Endothelial cell (in vitro differentiated cells): Measurements from ENCODE around the gene TXNDC17. TPM values are rescaled to one million over a fixed set of nuclear protein-coding genes. Genes with fewer than 3 reads are reported as not detected.

ENCODE experiments used
- DNase-seq: peaks from one replicate; pipeline ENCODE4 v3.0.0; 2021; ENCODE audit warnings: low spot score
- H3K27ac Mint-ChIP-seq: one replicate; pipeline ENCODE4 v1.8.0; 2021; ENCODE audit warnings: mixed read lengths, inconsistent platforms; ENCODE audit not compliant: unreplicated experiment
- H3K27me3 Mint-ChIP-seq: one replicate; pipeline ENCODE4 v1.8.0; 2021; ENCODE audit warnings: mild to moderate bottlenecking, moderate library complexity, mixed read lengths, inconsistent platforms; ENCODE audit not compliant: unreplicated experiment
- H3K36me3 Mint-ChIP-seq: one replicate; pipeline ENCODE4 v1.8.0; 2021; ENCODE audit warnings: mild to moderate bottlenecking, low read depth, mixed read lengths, inconsistent platforms; ENCODE audit not compliant: unreplicated experiment
- H3K4me1 Mint-ChIP-seq: one replicate; pipeline ENCODE4 v1.8.0; 2021; ENCODE audit warnings: mild to moderate bottlenecking, mixed read lengths, inconsistent platforms; ENCODE audit not compliant: unreplicated experiment
- H3K4me3 Mint-ChIP-seq: one replicate; pipeline ENCODE4 v1.8.0; 2021; ENCODE audit warnings: mild to moderate bottlenecking, mixed read lengths, inconsistent platforms; ENCODE audit not compliant: unreplicated experiment
- H3K9me3 Mint-ChIP-seq: one replicate; pipeline ENCODE4 v1.8.0; 2021; ENCODE audit warnings: mixed read lengths, inconsistent platforms; ENCODE audit not compliant: unreplicated experiment
- CTCF ChIP-seq: fragments of 200-600 bp; sonication (generic); IDR thresholded peaks from one replicate; pipeline ENCODE4 v1.5.0; 2021; ENCODE audit warnings: antibody characterized with exemption; ENCODE audit not compliant: unreplicated experiment
- total RNA-seq: library from RNA; stranded (reverse); fragmentation: NEBNext Ultra II Directional; extraction: Animal tissue kit (Norgen Biotek cat#: 25700); gene quantifications from one replicate; pipeline ENCODE4 v1.2.1, GENCODE V29; 2021; ENCODE audit not compliant: unreplicated experiment

The TXNDC17 gene
- total RNA-seq, 1 donor from 2014 or later, result 94.2 TPM

GRCh38 chr17:6677158-6677831, 36.4 kb downstream of the TXNDC17 start:
- Mint-ChIP-seq H3K36me3 (no peaks in the 10 kb centered on the region), H3K4me3 (no peak overlapping the region), H3K27me3 (no peaks in the 10 kb centered on the region), H3K4me1 (peaks cover 14% of the 10 kb centered on the region), H3K27ac (no peak overlapping the region), H3K9me3 (no peaks in the 10 kb centered on the region)
- no peak for DNase-seq
- no peak for TF ChIP-seq CTCF

- no peaks in the 10 kb centered on the region for H3K36me3 Mint-ChIP-seq
- H3K4me1 Mint-ChIP-seq, result peaks cover 14% of the 10 kb centered on the region
- no peak for TF ChIP-seq CTCF
- DNase-seq, result no peak
- H3K4me3 Mint-ChIP-seq, result no peak overlapping the region
- no peak overlapping the region for H3K27ac Mint-ChIP-seq
- no peaks in the 10 kb centered on the region for H3K9me3 Mint-ChIP-seq
- H3K27me3 Mint-ChIP-seq, result no peaks in the 10 kb centered on the region
Measured at GRCh38 chr17:6677946-6678345, 37.1 kb downstream of the TXNDC17 start.

GRCh38 chr17:6679241-6679640, 38.4 kb downstream of the TXNDC17 start:
- no peaks in the 10 kb centered on the region for H3K9me3 Mint-ChIP-seq
- H3K36me3 Mint-ChIP-seq, result no peaks in the 10 kb centered on the region
- DNase-seq, result no peak
- H3K27ac Mint-ChIP-seq, result no peak overlapping the region
- no peaks in the 10 kb centered on the region for H3K27me3 Mint-ChIP-seq
- H3K4me3 Mint-ChIP-seq, result no peak overlapping the region
- peaks cover 17% of the 10 kb centered on the region for H3K4me1 Mint-ChIP-seq
- TF ChIP-seq CTCF, result no peak

- Mint-ChIP-seq H3K36me3 (no peaks in the 10 kb centered on the region), H3K27ac (no peak overlapping the region), H3K4me3 (no peak overlapping the region), H3K9me3 (no peaks in the 10 kb centered on the region), H3K4me1 (peaks cover 19% of the 10 kb centered on the region), H3K27me3 (peaks cover 1% of the 10 kb centered on the region)
- TF ChIP-seq CTCF, result no peak
- no peak for DNase-seq
Measured at GRCh38 chr17:6681176-6681575, 40.3 kb downstream of the TXNDC17 start.

GRCh38 chr17:6681671-6682070, 40.8 kb downstream of the TXNDC17 start:
- no peak for DNase-seq
- H3K9me3 Mint-ChIP-seq, result no peaks in the 10 kb centered on the region
- TF ChIP-seq CTCF, result no peak
- peaks cover 19% of the 10 kb centered on the region for H3K4me1 Mint-ChIP-seq
- H3K4me3 Mint-ChIP-seq, result no peak overlapping the region
- no peaks in the 10 kb centered on the region for H3K36me3 Mint-ChIP-seq
- H3K27ac Mint-ChIP-seq, result no peak overlapping the region
- H3K27me3 Mint-ChIP-seq, result peaks cover 1% of the 10 kb centered on the region
